ENCODE data around the gene TSEN2.

The TSEN2 gene

DNA sequence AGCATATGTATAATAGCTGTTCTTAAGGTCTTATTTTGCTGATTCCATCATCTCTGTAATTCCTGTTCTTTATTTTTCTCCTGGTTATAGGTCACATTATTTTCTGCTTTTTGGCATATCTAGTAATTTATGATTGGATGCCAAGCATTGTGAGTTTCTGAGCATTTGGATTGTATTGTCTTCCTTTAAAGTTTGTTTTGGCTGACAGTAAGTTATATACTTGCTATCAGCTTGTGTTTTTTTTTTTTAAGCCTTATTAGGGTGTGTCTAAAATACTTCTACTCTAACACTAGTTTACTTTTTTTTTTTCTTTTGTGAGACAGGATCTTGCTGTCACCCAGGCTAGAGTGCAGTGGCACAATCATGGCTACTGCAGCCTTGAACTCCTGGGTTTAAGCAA is 82.7 kb downstream of the TSEN2 start:
- TF ChIP-seq, protein P1, sequence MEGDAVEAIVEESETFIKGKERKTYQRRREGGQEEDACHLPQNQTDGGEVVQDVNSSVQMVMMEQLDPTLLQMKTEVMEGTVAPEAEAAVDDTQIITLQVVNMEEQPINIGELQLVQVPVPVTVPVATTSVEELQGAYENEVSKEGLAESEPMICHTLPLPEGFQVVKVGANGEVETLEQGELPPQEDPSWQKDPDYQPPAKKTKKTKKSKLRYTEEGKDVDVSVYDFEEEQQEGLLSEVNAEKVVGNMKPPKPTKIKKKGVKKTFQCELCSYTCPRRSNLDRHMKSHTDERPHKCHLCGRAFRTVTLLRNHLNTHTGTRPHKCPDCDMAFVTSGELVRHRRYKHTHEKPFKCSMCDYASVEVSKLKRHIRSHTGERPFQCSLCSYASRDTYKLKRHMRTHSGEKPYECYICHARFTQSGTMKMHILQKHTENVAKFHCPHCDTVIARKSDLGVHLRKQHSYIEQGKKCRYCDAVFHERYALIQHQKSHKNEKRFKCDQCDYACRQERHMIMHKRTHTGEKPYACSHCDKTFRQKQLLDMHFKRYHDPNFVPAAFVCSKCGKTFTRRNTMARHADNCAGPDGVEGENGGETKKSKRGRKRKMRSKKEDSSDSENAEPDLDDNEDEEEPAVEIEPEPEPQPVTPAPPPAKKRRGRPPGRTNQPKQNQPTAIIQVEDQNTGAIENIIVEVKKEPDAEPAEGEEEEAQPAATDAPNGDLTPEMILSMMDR (IDR thresholded peaks at IDR 0.05; ENCODE audit: low read depth, low read length, missing control alignments): no peak
- DNase-seq (ENCODE audit: extremely low read depth, low read depth): no peak
- no peak overlapping the region for H3K4me3 ChIP-seq (replicated peaks; ENCODE audit: low read depth, low read length)

DNA sequence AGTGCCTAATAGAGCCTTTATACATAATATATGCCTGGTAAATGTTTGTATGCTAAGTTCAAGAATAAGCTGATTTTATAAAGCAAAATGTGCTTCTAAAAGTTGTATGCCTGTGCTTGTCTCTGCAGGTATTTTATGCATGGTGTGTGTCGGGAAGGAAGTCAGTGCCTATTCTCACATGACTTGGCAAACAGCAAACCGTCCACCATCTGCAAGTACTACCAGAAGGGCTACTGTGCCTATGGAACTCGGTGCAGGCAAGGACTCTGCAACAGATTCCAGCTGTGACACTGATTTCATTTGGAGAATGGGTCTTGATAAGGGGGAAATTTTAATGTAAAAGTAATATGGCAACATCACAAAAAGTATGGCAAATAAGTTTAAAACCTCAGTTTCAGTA is 84.5 kb downstream of the TSEN2 start:
- H3K4me3 ChIP-seq (replicated peaks; ENCODE audit: low read depth, low read length): no peak overlapping the region
- DNase-seq (ENCODE audit: extremely low read depth, low read depth): no peak
- TF ChIP-seq, protein P1 (IDR thresholded peaks at IDR 0.05; ENCODE audit: low read depth, low read length, missing control alignments): no peak

DNA sequence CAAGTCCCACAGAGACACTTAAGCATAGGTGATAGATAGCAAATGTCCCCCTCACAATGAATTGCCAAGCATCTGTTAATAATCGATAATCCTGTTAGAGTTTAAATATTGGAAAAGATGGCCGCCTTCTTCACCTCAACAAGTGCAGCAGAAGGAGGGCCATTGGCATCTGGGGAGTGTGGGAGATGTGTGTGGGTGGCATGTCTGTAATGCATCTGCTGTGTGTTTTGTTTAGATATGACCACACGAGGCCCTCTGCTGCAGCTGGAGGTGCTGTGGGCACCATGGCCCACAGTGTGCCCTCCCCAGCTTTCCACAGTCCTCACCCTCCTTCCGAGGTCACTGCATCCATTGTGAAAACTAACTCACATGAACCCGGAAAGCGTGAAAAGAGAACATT is 85.6 kb downstream of the TSEN2 start:
- TF ChIP-seq, protein P1 (IDR thresholded peaks at IDR 0.05; ENCODE audit: low read depth, low read length, missing control alignments): no peak
- DNase-seq (ENCODE audit: extremely low read depth, low read depth): no peak
- no peak overlapping the region for H3K4me3 ChIP-seq (replicated peaks; ENCODE audit: low read depth, low read length)

DNA sequence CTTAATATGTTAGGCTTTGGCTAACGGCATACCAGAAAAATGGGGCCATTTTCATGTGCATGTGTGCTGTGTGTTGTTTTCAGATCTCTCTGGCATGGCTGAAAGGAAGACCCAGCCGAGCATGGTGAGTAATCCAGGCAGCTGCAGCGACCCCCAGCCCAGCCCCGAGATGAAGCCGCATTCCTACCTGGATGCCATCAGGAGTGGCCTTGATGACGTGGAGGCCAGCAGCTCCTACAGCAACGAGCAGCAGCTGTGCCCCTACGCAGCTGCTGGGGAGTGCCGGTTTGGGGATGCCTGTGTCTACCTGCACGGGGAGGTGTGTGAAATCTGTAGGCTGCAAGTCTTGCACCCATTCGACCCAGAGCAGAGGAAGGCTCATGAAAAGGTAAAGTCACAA is 87.7 kb downstream of the TSEN2 start:
- H3K4me3 ChIP-seq (replicated peaks; ENCODE audit: low read depth, low read length): no peak overlapping the region
- TF ChIP-seq, protein P1 (IDR thresholded peaks at IDR 0.05; ENCODE audit: low read depth, low read length, missing control alignments): no peak
- DNase-seq (ENCODE audit: extremely low read depth, low read depth): no peak

DNA sequence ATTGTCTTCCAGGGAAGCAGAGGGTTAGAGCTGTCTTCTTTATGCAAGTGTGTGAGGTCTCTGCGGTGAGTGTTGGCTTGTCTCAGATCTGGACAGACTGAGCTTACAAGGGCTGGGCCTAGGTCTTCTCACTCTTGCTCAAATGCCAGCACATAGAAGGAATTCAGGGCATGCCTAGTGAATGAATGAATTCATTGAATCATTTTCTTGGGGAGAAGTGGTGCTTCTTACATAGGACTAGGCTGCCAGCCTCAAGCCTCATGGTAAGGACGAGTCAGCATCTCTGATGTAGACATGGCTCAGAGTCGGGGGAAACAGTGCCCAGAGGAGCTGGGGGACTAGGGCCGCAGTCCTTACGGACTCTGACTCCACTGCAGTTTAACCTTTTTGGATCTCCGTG is 89.9 kb downstream of the TSEN2 start:
- DNase-seq (ENCODE audit: extremely low read depth, low read depth): no peak
- TF ChIP-seq, protein P1 (IDR thresholded peaks at IDR 0.05; ENCODE audit: low read depth, low read length, missing control alignments): no peak
- H3K4me3 ChIP-seq (replicated peaks; ENCODE audit: low read depth, low read length): no peak overlapping the region

DNA sequence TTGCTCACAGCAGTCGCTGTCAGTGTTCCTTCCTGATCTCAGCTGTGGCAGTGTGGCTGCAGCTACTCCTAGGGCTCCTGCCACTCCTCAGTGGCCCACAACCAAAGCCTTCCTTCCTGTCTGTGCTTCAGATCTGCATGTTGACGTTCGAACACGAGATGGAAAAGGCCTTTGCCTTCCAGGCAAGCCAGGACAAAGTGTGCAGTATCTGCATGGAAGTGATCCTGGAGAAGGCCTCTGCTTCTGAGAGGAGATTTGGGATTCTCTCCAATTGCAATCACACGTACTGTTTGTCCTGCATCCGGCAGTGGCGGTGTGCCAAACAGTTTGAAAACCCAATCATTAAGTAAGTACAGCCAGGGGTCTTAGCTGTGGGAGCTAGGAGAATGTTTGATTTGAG is 90.4 kb downstream of the TSEN2 start:
- TF ChIP-seq, protein P1 (IDR thresholded peaks at IDR 0.05; ENCODE audit: low read depth, low read length, missing control alignments): no peak
- no peak overlapping the region for H3K4me3 ChIP-seq (replicated peaks; ENCODE audit: low read depth, low read length)
- no peak for DNase-seq (ENCODE audit: extremely low read depth, low read depth)

DNA sequence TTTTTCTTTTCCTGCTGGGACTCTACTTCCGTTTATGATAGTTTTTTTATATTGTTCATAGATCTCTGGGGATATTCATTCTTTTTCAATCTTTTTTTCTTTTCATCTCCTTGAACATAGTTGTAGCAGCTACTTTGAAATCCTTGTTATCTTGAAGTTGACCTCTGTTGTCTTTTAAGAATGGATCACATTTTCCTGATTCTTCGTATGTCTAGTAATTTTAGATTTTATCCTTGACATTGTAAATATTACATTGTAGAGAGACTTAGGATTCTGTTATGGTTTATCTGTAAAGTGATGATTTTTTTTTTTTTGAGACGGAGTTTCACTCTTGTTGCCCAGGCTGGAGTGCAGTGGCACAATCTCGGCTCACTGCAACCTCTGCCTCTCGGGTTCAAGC is 93.1 kb downstream of the TSEN2 start:
- no peak for DNase-seq (ENCODE audit: extremely low read depth, low read depth)
- H3K4me3 ChIP-seq (replicated peaks; ENCODE audit: low read depth, low read length): no peak overlapping the region
- TF ChIP-seq, protein P1 (IDR thresholded peaks at IDR 0.05; ENCODE audit: low read depth, low read length, missing control alignments): no peak
